ENCODE results near the gene ADAP1. TPM values are rescaled to one million over a fixed set of nuclear protein-coding genes. Genes with fewer than 3 reads are reported as not detected.
A peak's percentile ranks its signal among the peaks of the same experiment; 100 is the strongest.

Gene ADAP1
- total and polyA plus RNA-seq, 11 donors: 3.1 to 16.5 (median 12.0) TPM

- Histone ChIP-seq H3K4me3 (no peak overlapping the region), H3K27me3 (no peaks in the 10 kb centered on the region)
Measured at GRCh38 chr7:854118-854775, 100.2 kb downstream of the ADAP1 start.

GRCh38 chr7:853366-854117 lies 100.9 kb downstream of the ADAP1 start:
- intact Hi-C loops (cut with DNase I): no loop called here
- WGBS, 4 donors: 86 to 89% (median 87%) methylated on average over 23 to 33 of the region's 33 CpGs
- Histone ChIP-seq H3K36me3 (peaks cover 0 to 100% (median 95%) of the 10 kb centered on the region in 9 donors), H3K9me3 (no peaks in the 10 kb centered on the region), H3K27ac (no peak overlapping the region), H3K4me3 (no peak overlapping the region), H3K4me1 (peaks cover 0 to 11% (median 0%) of the 10 kb centered on the region in 12 donors), H3K27me3 (no peaks in the 10 kb centered on the region)
- no peak for TF ChIP-seq CTCF (IDR thresholded peaks at IDR 0.05)
- TF ChIP-seq POLR2A (IDR thresholded peaks at IDR 0.05): no peak
- ATAC-seq: no peak
- DNase-seq: peak in 1 of 5 donors; percentile 43

More at GRCh38 chr7:854118-854775, 100.2 kb downstream of the ADAP1 start:
- H3K27ac ChIP-seq: no peak overlapping the region
- WGBS, 4 donors: 90 to 95% (median 93%) methylated on average over 32 of the region's 32 CpGs
- peaks cover 0 to 100% (median 97%) of the 10 kb centered on the region in 9 donors for H3K36me3 ChIP-seq
- DNase-seq: peak in 1 of 5 donors; percentile 61
- no peak for ATAC-seq
- no peak for TF ChIP-seq CTCF (IDR thresholded peaks at IDR 0.05)
- no peak for TF ChIP-seq POLR2A (IDR thresholded peaks at IDR 0.05)
- no peaks in the 10 kb centered on the region for H3K9me3 ChIP-seq
- intact Hi-C loops (cut with DNase I): no loop called here
- peaks cover 0 to 11% (median 0%) of the 10 kb centered on the region in 12 donors for H3K4me1 ChIP-seq

DNA sequence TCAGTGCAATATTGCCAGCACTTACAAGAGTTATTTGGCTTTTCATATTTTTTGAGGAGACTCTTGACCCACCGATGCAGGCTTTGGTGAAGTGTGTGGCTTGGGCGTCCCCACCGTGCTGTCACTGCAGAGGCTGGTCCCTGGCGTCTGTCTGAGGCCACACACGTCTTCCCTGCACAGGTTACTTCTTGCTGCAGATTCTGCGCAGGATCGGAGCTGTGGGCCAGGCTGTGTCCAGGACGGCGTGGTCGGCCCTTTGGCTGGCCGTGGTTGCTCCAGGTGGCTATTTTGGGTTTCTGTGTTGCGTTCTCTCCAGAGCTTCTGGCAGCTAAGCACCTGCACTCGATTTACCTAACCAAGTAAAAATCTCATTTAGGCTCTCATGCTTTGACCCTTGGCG lies 103.3 kb downstream of the ADAP1 start:
- no peak for TF ChIP-seq CTCF (IDR thresholded peaks at IDR 0.05)
- no peak for TF ChIP-seq POLR2A (IDR thresholded peaks at IDR 0.05)
- H3K27me3 ChIP-seq: no peaks in the 10 kb centered on the region
- no peaks in the 10 kb centered on the region for H3K9me3 ChIP-seq
- H3K4me3 ChIP-seq: no peak overlapping the region
- peak; percentile 10 to 64 (median 48) for ATAC-seq
- intact Hi-C loops (cut with DNase I): no loop called here
- H3K4me1 ChIP-seq: peaks cover 0 to 11% (median 0%) of the 10 kb centered on the region in 12 donors
- WGBS, 4 donors: 46 to 74% (median 66%) methylated on average over 7 to 14 of the region's 14 CpGs
- DNase-seq: peak in 1 of 5 donors; percentile 58
- H3K36me3 ChIP-seq: peaks cover 0 to 91% (median 77%) of the 10 kb centered on the region in 9 donors
- H3K27ac ChIP-seq: no peak overlapping the region

- H3K4me3 ChIP-seq: no peak overlapping the region
- no peak for TF ChIP-seq CTCF (IDR thresholded peaks at IDR 0.05)
- TF ChIP-seq POLR2A (IDR thresholded peaks at IDR 0.05): no peak
- H3K27me3 ChIP-seq: no peaks in the 10 kb centered on the region
- no peaks in the 10 kb centered on the region for H3K9me3 ChIP-seq
- WGBS, 4 donors: 84 to 91% (median 88%) methylated on average over 19 of the region's 19 CpGs
- ATAC-seq: peak in 1 of 4 donors; percentile 7
- DNase-seq: peak in 1 of 5 donors; percentile 46
- H3K27ac ChIP-seq: no peak overlapping the region
- H3K36me3 ChIP-seq: peaks cover 0 to 89% (median 74%) of the 10 kb centered on the region in 9 donors
- intact Hi-C loops (cut with DNase I): no loop called here
- H3K4me1 ChIP-seq: peaks cover 0 to 11% (median 0%) of the 10 kb centered on the region in 12 donors
Measured at GRCh38 chr7:849781-850180, 104.7 kb downstream of the ADAP1 start.

Data from heart left ventricle (tissue), 16 donors.